Sigmoid colon (tissue), 7 donors: ENCODE measurements around the gene SYNJ2. TPM values are rescaled to one million over a fixed set of nuclear protein-coding genes. Genes with fewer than 3 reads are reported as not detected.

Experiments used
- DNase-seq: peaks from one replicate; pipeline ENCODE4 v3.0.0-alpha.2; 2019
- H3K27ac ChIP-seq, 4 donors: fragments of 200-600 bp; sonication (generic); one replicate each; pipeline ENCODE4 v1.5.1; 2016 to 2019; ENCODE audit warnings: mild to moderate bottlenecking in 1 of 4
- H3K27me3 ChIP-seq, 3 donors: fragments of 200-600 bp; sonication (generic); one replicate each; pipeline ENCODE4 v1.5.1; 2019; ENCODE audit warnings: mild to moderate bottlenecking in 1 of 3
- H3K36me3 ChIP-seq, 4 donors: fragments of 200-600 bp; sonication (generic); one replicate each; pipeline ENCODE4 v1.5.1; 2016 to 2019
- H3K4me1 ChIP-seq, 4 donors: fragments of 200-600 bp; sonication (generic); one replicate each; pipeline ENCODE4 v1.5.1; 2017 to 2019
- H3K4me3 ChIP-seq, 4 donors: fragments of 200-600 bp; sonication (generic); one replicate each; pipeline ENCODE4 v1.5.1; 2017 to 2019; ENCODE audit warnings: mild to moderate bottlenecking in 2 of 4, moderate library complexity in 1 of 4
- H3K9me3 ChIP-seq, 4 donors: fragments of 200-600 bp in 3 of 4; sonication (generic) in 3 of 4; one replicate each; pipeline versions ENCODE4 v1.5.1 to v1.6.1; 2013 to 2019
- EP300 ChIP-seq, 4 donors: sonication (generic); formaldehyde crosslinking; IDR thresholded peaks; one replicate each; pipeline ENCODE4 v1.6.1; 2017; ENCODE audit warnings: antibody characterized with exemption in 4 of 4
- POLR2A ChIP-seq, 2 donors: fragments of 450-650 bp; IDR thresholded peaks; one replicate each; pipeline ENCODE4 v1.6.1; 2016; ENCODE audit warnings: antibody characterized with exemption in 2 of 2, mild to moderate bottlenecking in 2 of 2, moderate library complexity in 2 of 2
- POLR2AphosphoS5 ChIP-seq, 4 donors: sonication (generic); formaldehyde crosslinking; IDR thresholded peaks; one replicate each; pipeline ENCODE4 v1.6.1; 2017; ENCODE audit warnings: antibody characterized with exemption in 4 of 4
- WGBS, 2 donors: extraction: QIAGEN DNeasy Blood & Tissue Kit; methylation state at CpG; one replicate each; pipeline ENCODE4 v1.1.7; 2013; 5-methylcytosine and 5-hydroxymethylcytosine counted together
- intact Hi-C: fragments of 100-400 bp; cut with DNase I; formaldehyde crosslinking; loops from one replicate; pipeline ENCODE4 v1.15.1; 2023
- polyA plus RNA-seq, 3 donors: library from polyadenylated mRNA; stranded (reverse); fragments of 200-250 nt; gene quantifications; one replicate each; pipeline ENCODE4 v1.2.3, GENCODE V29; 2013
- total RNA-seq, 4 donors: library from RNA; depleted of rRNA; stranded (reverse); fragments of >200 nt; gene quantifications; one replicate each; pipeline ENCODE4 v1.1.0, GENCODE V29; 2016
- TF ChIP-seq, protein P1 (sequence below), 4 experiments: fragments of 450-650 bp in 3 of 4; fragments of 200-600 bp in 1 of 4; IDR thresholded peaks; one replicate each; pipeline ENCODE4 v1.5.1; 2016 to 2019; ENCODE audit warnings: antibody characterized with exemption in 4 of 4, mild to moderate bottlenecking in 3 of 4, moderate library complexity in 2 of 4
- donor health status: healthy with polysubstance abuse.
- donor health status: Bipolar disorder and iron deficiency.
- donor health status: healthy.

The SYNJ2 gene
- total and polyA plus RNA-seq, 7 donors = 8.7 to 22.9 (median 12.9) TPM

DNA sequence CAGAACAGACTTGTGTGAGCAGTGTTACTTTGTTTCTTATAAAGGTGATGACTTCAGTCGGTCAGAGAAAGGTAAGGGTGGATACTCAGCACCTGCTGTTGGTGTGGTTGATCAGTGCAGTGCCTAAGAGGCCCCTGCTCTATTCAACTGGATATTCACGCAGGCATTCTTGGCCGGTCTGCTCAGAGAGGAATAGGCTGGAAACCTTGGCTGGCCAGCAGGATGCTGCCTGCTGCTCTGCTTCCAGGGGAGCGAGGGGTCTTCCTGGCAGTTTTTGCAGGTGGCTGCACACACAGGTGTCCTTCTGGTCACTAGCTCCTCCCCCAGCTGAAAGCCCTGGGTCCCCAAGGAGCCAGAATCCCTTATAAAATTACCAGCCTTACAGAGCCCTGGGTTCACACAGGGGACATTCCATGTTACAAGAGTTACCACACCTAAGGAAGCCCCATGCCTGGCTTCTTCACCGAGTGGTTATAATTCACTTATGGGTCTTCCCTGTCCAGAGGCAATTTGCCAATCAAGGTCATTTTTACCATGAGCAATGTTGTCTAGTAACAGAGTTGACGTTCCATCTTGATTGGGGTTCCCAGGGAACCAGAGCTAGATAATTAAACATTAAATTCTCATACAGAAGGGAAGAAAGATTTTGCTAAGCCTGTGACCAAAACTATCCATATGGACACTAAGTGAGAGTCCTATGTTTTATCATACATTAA lies 16.4 kb downstream of the SYNJ2 start:
- intact Hi-C loops = no loop called here
- no peak for DNase-seq
- WGBS, 2 donors = 83 to 88% methylated on average over 6 of the region's 6 CpGs
- Histone ChIP-seq H3K27ac (no peak overlapping the region), H3K4me1 (peaks cover 0 to 47% (median 37%) of the 10 kb centered on the region in 4 donors), H3K27me3 (no peaks in the 10 kb centered on the region), H3K4me3 (no peak overlapping the region), H3K9me3 (no peaks in the 10 kb centered on the region), H3K36me3 (no peaks in the 10 kb centered on the region)
- TF ChIP-seq EP300 (IDR thresholded peaks at IDR 0.05) (no peak), POLR2AphosphoS5 (IDR thresholded peaks at IDR 0.05) (no peak), POLR2A (IDR thresholded peaks at IDR 0.05) (no peak)
- TF ChIP-seq, protein P1, sequence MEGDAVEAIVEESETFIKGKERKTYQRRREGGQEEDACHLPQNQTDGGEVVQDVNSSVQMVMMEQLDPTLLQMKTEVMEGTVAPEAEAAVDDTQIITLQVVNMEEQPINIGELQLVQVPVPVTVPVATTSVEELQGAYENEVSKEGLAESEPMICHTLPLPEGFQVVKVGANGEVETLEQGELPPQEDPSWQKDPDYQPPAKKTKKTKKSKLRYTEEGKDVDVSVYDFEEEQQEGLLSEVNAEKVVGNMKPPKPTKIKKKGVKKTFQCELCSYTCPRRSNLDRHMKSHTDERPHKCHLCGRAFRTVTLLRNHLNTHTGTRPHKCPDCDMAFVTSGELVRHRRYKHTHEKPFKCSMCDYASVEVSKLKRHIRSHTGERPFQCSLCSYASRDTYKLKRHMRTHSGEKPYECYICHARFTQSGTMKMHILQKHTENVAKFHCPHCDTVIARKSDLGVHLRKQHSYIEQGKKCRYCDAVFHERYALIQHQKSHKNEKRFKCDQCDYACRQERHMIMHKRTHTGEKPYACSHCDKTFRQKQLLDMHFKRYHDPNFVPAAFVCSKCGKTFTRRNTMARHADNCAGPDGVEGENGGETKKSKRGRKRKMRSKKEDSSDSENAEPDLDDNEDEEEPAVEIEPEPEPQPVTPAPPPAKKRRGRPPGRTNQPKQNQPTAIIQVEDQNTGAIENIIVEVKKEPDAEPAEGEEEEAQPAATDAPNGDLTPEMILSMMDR (IDR thresholded peaks at IDR 0.05) = no peak

DNA sequence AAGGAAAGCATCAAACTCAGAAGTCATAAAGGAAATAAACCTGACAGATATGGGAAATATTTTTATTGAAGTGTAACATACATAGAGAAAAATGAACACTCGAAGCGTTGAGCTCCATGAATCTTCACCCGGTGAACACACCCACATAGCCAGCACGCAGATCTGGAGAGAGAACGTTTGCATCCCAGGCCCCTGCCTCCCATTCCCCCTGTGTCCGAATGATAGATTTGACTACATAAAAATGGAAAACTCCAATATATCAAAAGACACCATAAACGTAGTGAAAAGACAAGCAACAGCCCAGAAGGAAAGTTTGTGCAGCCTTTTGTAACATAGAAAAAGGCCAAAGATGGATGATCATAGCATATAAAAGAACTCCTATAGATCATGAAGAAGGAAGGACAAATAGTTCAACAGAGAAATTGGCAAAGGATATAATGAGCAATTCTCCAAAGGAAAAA lies 17.1 kb downstream of the SYNJ2 start:
- Histone ChIP-seq H3K36me3 (no peaks in the 10 kb centered on the region), H3K27ac (peak overlapping the region in 2 of 4 donors; percentile 30 to 56), H3K4me3 (no peak overlapping the region), H3K9me3 (no peaks in the 10 kb centered on the region), H3K27me3 (no peaks in the 10 kb centered on the region), H3K4me1 (peaks cover 0 to 54% (median 41%) of the 10 kb centered on the region in 4 donors)
- WGBS, 2 donors = 87 to 90% methylated on average over 7 of the region's 7 CpGs
- DNase-seq = no peak
- intact Hi-C loops = no loop called here
- no peak for TF ChIP-seq EP300 (IDR thresholded peaks at IDR 0.05)
- no peak for TF ChIP-seq POLR2A (IDR thresholded peaks at IDR 0.05)
- TF ChIP-seq, protein P1 (IDR thresholded peaks at IDR 0.05) = no peak
- no peak for TF ChIP-seq POLR2AphosphoS5 (IDR thresholded peaks at IDR 0.05)

DNA sequence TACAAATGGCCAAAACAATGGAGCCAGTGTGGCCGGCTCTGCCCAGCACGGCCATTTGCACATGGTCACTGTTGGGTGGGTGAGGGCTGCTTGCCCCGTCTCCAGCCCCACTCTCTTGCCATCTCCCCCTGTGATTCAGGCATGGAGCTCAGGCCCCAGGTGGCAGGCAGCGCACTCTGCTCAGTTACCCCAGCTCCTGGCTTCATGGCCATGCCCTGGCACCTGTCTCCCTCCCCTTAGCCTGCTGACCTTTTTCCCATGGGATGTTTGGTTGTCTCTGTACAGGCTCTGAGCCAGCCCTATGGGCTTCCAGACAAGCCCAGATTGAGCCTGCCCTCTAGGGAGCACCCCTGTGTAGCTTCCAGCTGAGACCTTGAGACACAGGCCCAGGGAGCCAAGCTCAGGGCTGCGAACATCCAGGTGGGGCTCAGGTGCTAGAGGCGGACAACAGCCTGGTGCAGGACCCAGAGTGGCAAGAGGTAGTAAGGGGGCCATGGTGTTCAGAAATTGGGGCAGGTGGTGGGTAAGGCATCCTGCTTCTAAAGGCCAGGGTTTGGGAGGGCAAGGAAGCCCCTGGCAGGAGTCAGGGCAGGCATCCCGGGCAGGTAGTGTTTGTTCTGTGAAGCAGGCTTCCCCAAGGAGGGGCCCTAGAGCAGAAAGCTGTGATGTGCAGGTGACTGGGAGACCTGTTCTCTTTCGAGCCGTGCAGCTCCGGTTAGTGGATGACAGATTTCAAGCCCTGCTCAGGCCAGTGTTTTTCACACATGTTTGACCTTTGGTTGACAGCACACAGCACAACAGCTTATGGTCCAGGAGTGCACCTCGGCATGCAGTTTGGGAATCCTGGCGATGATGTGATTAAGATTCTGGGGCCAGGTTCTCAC lies 17.7 kb downstream of the SYNJ2 start:
- H3K27me3 ChIP-seq = no peaks in the 10 kb centered on the region
- 80 to 93% methylated on average over 12 of the region's 12 CpGs for WGBS, 2 donors
- H3K36me3 ChIP-seq = no peaks in the 10 kb centered on the region
- H3K27ac ChIP-seq = peak overlapping the region in 3 of 4 donors; percentile 22 to 56 (median 30)
- peaks cover 0 to 59% (median 45%) of the 10 kb centered on the region in 4 donors for H3K4me1 ChIP-seq
- no peak for TF ChIP-seq EP300 (IDR thresholded peaks at IDR 0.05)
- TF ChIP-seq, protein P1 (IDR thresholded peaks at IDR 0.05) = no peak
- no peak for TF ChIP-seq POLR2AphosphoS5 (IDR thresholded peaks at IDR 0.05)
- TF ChIP-seq POLR2A (IDR thresholded peaks at IDR 0.05) = no peak
- intact Hi-C loops = no loop called here
- H3K9me3 ChIP-seq = no peaks in the 10 kb centered on the region
- no peak overlapping the region for H3K4me3 ChIP-seq
- DNase-seq = no peak

DNA sequence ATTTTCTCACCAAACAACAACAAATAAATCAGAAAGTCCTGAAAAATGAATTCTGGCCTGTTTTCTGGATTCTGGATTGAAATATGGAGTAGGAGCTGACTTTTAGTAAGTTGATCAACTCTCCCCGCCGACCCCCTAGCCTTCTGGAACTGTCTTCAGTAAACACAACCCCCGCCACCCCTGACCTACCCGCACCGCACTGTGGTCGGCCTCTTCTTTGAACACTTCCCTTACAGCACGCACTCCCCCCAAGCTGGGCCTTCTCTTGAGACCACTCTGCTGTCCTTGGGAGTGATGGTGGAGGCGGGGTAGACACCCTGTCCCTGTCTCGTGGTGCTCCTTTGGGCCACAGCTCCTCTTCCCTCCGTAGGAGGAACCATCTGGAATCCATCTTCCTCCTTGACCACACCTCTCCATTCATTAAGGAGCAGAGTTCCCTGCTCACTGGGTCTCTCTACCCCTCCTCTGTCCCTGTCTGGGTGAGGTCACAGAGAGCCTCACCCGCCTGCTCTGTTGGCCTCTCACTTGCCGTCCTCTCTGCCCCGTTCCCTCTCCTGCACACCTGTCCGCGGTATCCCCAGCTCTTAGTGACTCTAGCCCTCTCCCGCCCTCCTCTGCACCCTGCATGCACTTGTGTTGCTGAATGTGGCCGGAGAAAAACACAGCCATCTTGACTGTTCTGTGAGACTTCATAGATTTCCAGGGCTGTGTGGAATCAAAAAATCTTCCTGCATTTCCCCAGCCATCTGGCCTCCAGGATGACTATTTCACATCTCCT lies 19.1 kb downstream of the SYNJ2 start:
- intact Hi-C loops = no loop called here
- H3K4me1 ChIP-seq = peaks cover 0 to 62% (median 48%) of the 10 kb centered on the region in 4 donors

More for the DNA sequence above, 19.1 kb downstream of the SYNJ2 start:
- DNase-seq = no peak
- Histone ChIP-seq H3K36me3 (no peaks in the 10 kb centered on the region), H3K27me3 (no peaks in the 10 kb centered on the region), H3K9me3 (no peaks in the 10 kb centered on the region), H3K4me3 (no peak overlapping the region), H3K27ac (peak overlapping the region; percentile 19 to 58 (median 54))
- WGBS, 2 donors = 87 to 92% methylated on average over 17 of the region's 17 CpGs
- TF ChIP-seq EP300 (IDR thresholded peaks at IDR 0.05) = no peak
- TF ChIP-seq, protein P1 (IDR thresholded peaks at IDR 0.05) = no peak
- no peak for TF ChIP-seq POLR2AphosphoS5 (IDR thresholded peaks at IDR 0.05)
- no peak for TF ChIP-seq POLR2A (IDR thresholded peaks at IDR 0.05)
